HCT116 (cell line): ENCODE measurements around the gene RBM44. TPM values are rescaled to one million over a fixed set of nuclear protein-coding genes. Genes with fewer than 3 reads are reported as not detected.

Source experiments
- ATAC-seq: fragments of 200-7000 bp; cut with Tn5 transposase; 2 replicates; pipeline ENCODE4 v1.9.1; 2020; ENCODE audit warnings: mild to moderate bottlenecking, moderate library complexity
- BruUV-seq: library from RNA; stranded (reverse); fragments of 400-500 nt; replicated peaks from 2 replicates; lab custom pipeline; 2021; lab: Mats Ljungman, UMichigan
- CTCF ChIA-PET: fragments of 300-600 bp; sonication (Branson Sonifier 250); formaldehyde crosslinking; loops from one replicate; lab custom pipeline; 2021; ENCODE audit warnings: antibody characterized with exemption; lab: Charles Lee
- POLR2A ChIA-PET: fragments of 300-600, 350-600 bp; sonication (Branson Sonifier 250); formaldehyde crosslinking; loops from one replicate; lab custom pipeline; 2021; ENCODE audit warnings: antibody characterized with exemption; lab: Charles Lee
- RAD21 ChIA-PET, 2 experiments: fragments of 300-600 bp; sonication (Branson Sonifier 250); formaldehyde crosslinking; loops; one replicate each; lab custom pipeline; 2023; ENCODE audit warnings: low total read pairs in 2 of 2; ENCODE audit not compliant: uncharacterized antibody in 2 of 2, unreplicated experiment in 2 of 2, low non-redundant PET in 1 of 2; lab: Charles Lee
- DNase-seq: peaks from one replicate; pipeline ENCODE4 v3.0.0-alpha.2; 2010; ENCODE audit warnings: low read depth, low spot score
- H2AFZ ChIP-seq: fragments of 200-600 bp; shearing (Covaris generic), sonication (generic); 2 replicates; pipeline ENCODE4 v1.6.1; 2017; ENCODE audit warnings: low read depth, mixed run types, mixed read lengths, antibody characterized with exemption, low read length; ENCODE audit not compliant: poor library complexity, severe bottlenecking
- H3K27ac ChIP-seq: 2 replicates; pipeline ENCODE4 v1.5.1; 2012; ENCODE audit warnings: low read depth, low read length
- H3K27me3 ChIP-seq: fragments of 200-600 bp; sonication (generic); 2 replicates; pipeline ENCODE4 v1.6.1; 2016; ENCODE audit warnings: mixed run types, low read length, mixed read lengths; ENCODE audit not compliant: insufficient read depth
- H3K36me3 ChIP-seq, 2 experiments: fragments of 200-500 bp in 1 of 2; fragments of 200-600 bp in 1 of 2; sonication (Bioruptor generic) in 1 of 2; sonication (generic) in 1 of 2; 2 replicates each; pipeline versions ENCODE4 v1.5.1 to v1.6.1; 2014 to 2016; ENCODE audit warnings: low read length in 2 of 2, inconsistent platforms in 1 of 2, mixed read lengths in 1 of 2, mixed run types in 1 of 2; ENCODE audit not compliant: insufficient read depth in 2 of 2, control insufficient read depth in 1 of 2
- H3K4me1 ChIP-seq, 2 experiments: fragments of 200-600 bp in 1 of 2; sonication (generic) in 1 of 2; 2 replicates each; pipeline versions ENCODE4 v1.5.1 to v1.6.1; 2012 to 2017; ENCODE audit warnings: low read length in 2 of 2, inconsistent platforms in 1 of 2, mild to moderate bottlenecking in 1 of 2, mixed read lengths in 1 of 2, mixed run types in 1 of 2, moderate library complexity in 1 of 2; ENCODE audit not compliant: insufficient read depth in 2 of 2, control insufficient read depth in 1 of 2
- H3K4me2 ChIP-seq: fragments of 200-600 bp; sonication (generic); 2 replicates; pipeline ENCODE4 v1.6.1; 2017; ENCODE audit warnings: mixed run types, low read length, mixed read lengths
- H3K4me3 ChIP-seq, 2 experiments: fragments of 200-600 bp in 1 of 2; sonication (generic) in 1 of 2; replicated peaks in 1 of 2; 2 replicates each; pipeline ENCODE4 v1.5.1; 2011 to 2016; ENCODE audit warnings: low read length in 2 of 2, control low read depth in 1 of 2, low read depth in 1 of 2, mild to moderate bottlenecking in 1 of 2, mixed read lengths in 1 of 2, mixed run types in 1 of 2
- H3K79me2 ChIP-seq: fragments of 200-600 bp; sonication (generic); 2 replicates; pipeline ENCODE4 v1.6.1; 2017; ENCODE audit warnings: mild to moderate bottlenecking, mixed run types, low read length, moderate library complexity, mixed read lengths; ENCODE audit not compliant: insufficient read depth
- H3K9ac ChIP-seq: fragments of 200-600 bp; sonication (generic); 2 replicates; pipeline ENCODE4 v1.6.1; 2016; ENCODE audit warnings: low read length, mixed read lengths
- H3K9me2 ChIP-seq: fragments of 200-600 bp; sonication (generic), shearing (Covaris generic); 2 replicates; pipeline ENCODE4 v1.6.1; 2017; ENCODE audit warnings: mixed run types, mild to moderate bottlenecking, moderate library complexity; ENCODE audit not compliant: insufficient read depth
- H3K9me3 ChIP-seq, 2 experiments: fragments of 200-500 bp in 1 of 2; fragments of 200-600 bp in 1 of 2; sonication (Bioruptor generic) in 1 of 2; sonication (generic) in 1 of 2; 2 replicates each; pipeline ENCODE4 v1.6.1; 2014 to 2017; ENCODE audit warnings: low read length in 2 of 2, mixed read lengths in 2 of 2, inconsistent platforms in 1 of 2, low read depth in 1 of 2, mild to moderate bottlenecking in 1 of 2, mixed run types in 1 of 2, moderate library complexity in 1 of 2; ENCODE audit not compliant: control insufficient read depth in 1 of 2, insufficient read depth in 1 of 2
- H4K20me1 ChIP-seq: fragments of 200-600 bp; sonication (generic), shearing (Covaris generic); 2 replicates; pipeline ENCODE4 v1.6.1; 2017; ENCODE audit warnings: mixed run types, mild to moderate bottlenecking, moderate library complexity; ENCODE audit not compliant: insufficient read depth
- ATF3 ChIP-seq: IDR thresholded peaks from 2 replicates; pipeline ENCODE4 v1.6.1; 2012
- ELF1 ChIP-seq: IDR thresholded peaks from 2 replicates; pipeline ENCODE4 v1.6.1; 2012; ENCODE audit warnings: low read depth, borderline replicate concordance
- EZH2 ChIP-seq: fragments of 200-600 bp; sonication (generic); IDR thresholded peaks from 2 replicates; pipeline ENCODE4 v1.6.1; 2017; ENCODE audit warnings: antibody characterized with exemption, mixed run types
- EZH2phosphoT487 ChIP-seq: fragments of 200-600 bp; IDR thresholded peaks from 2 replicates; pipeline ENCODE4 v1.6.1; 2018; ENCODE audit warnings: antibody characterized with exemption, borderline replicate concordance
- FOSL1 ChIP-seq: IDR thresholded peaks from 2 replicates; pipeline ENCODE4 v1.6.1; 2012; ENCODE audit warnings: low read depth
- POLR2A ChIP-seq: IDR thresholded peaks from 2 replicates; pipeline ENCODE4 v1.7.0; 2011; ENCODE audit warnings: borderline replicate concordance; ENCODE audit not compliant: insufficient read depth, insufficient read length; ENCODE audit errors: extremely low read depth
- SIN3A ChIP-seq: IDR thresholded peaks from 2 replicates; pipeline ENCODE4 v1.6.1; 2012; ENCODE audit warnings: low read depth
- SRF ChIP-seq: IDR thresholded peaks from 2 replicates; pipeline ENCODE4 v1.6.1; 2012; ENCODE audit warnings: low read depth
- YY1 ChIP-seq: IDR thresholded peaks from 2 replicates; pipeline ENCODE4 v1.6.1; 2011; ENCODE audit warnings: low read length, low read depth, moderate library complexity, mild to moderate bottlenecking; ENCODE audit not compliant: insufficient replicate concordance; ENCODE audit errors: extremely low read depth
- ZBTB33 ChIP-seq: IDR thresholded peaks from 2 replicates; pipeline ENCODE4 v1.6.1; 2011; ENCODE audit warnings: mild to moderate bottlenecking, low read length, moderate library complexity; ENCODE audit not compliant: insufficient replicate concordance; ENCODE audit errors: extremely low read depth
- ZNF274 ChIP-seq: fragments of 200-500 bp; sonication (Bioruptor generic); IDR thresholded peaks from 2 replicates; pipeline ENCODE4 v1.6.1; 2014; ENCODE audit warnings: mild to moderate bottlenecking, low read depth, low read length, inconsistent platforms
- intact Hi-C: fragments of 100-400 bp; cut with micrococcal nuclease; formaldehyde crosslinking; loops from 2 replicates; pipeline ENCODE4 v1.10.0; 2022
- total RNA-seq: library from RNA; stranded (reverse); gene quantifications from one replicate; pipeline ENCODE4 v1.2.1, GENCODE V29; 2021; ENCODE audit not compliant: unreplicated experiment
- TF ChIP-seq, protein P1 (sequence below), 3 experiments: fragments of 200-600 bp in 1 of 3; sonication (generic) in 1 of 3; IDR thresholded peaks in 2 of 3; conservative IDR thresholded peaks in 1 of 3; 2 replicates each; pipeline ENCODE4 v1.5.1; 2012 to 2017; ENCODE audit warnings: low read depth in 2 of 3, low read length in 2 of 3, antibody characterized with exemption in 1 of 3, borderline replicate concordance in 1 of 3, control low read depth in 1 of 3, mild to moderate bottlenecking in 1 of 3, mixed read lengths in 1 of 3, mixed run types in 1 of 3, moderate library complexity in 1 of 3; ENCODE audit not compliant: insufficient read depth in 1 of 3

The RBM44 gene
- total RNA-seq, 1 experiment from 2014 or later, result 0.54 TPM

DNA sequence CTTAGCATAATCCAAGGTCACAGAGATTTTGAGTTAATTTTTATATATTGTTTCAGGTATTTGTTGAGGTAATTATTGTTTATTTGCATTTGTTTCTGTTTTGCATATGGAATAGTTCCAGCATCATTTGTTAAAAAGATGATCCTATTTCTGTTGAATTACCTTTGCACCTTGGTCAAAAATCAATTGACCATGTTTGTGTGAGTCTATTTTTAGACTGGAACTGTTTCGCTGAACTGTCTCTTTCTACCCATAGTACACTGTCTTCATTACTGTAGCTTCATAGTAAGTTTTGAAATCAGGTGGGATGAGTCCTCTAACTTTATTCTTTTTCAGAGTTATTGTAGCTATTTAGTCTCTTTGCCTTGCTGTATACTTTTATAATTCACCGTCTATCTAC, 31.9 kb downstream of the RBM44 start:
- RAD21 ChIA-PET, result no interaction called here
- DNase-seq, result no peak
- H3K9me3 ChIP-seq, result no peaks in the 10 kb centered on the region
- no peaks in the 10 kb centered on the region for H3K4me1 ChIP-seq
- TF ChIP-seq EZH2, result no peak
- TF ChIP-seq, protein P1, sequence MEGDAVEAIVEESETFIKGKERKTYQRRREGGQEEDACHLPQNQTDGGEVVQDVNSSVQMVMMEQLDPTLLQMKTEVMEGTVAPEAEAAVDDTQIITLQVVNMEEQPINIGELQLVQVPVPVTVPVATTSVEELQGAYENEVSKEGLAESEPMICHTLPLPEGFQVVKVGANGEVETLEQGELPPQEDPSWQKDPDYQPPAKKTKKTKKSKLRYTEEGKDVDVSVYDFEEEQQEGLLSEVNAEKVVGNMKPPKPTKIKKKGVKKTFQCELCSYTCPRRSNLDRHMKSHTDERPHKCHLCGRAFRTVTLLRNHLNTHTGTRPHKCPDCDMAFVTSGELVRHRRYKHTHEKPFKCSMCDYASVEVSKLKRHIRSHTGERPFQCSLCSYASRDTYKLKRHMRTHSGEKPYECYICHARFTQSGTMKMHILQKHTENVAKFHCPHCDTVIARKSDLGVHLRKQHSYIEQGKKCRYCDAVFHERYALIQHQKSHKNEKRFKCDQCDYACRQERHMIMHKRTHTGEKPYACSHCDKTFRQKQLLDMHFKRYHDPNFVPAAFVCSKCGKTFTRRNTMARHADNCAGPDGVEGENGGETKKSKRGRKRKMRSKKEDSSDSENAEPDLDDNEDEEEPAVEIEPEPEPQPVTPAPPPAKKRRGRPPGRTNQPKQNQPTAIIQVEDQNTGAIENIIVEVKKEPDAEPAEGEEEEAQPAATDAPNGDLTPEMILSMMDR (IDR thresholded peaks at IDR 0.05 in 2 of 3, conservative IDR thresholded peaks at IDR 0.05 in 1 of 3; ENCODE audit: borderline replicate concordance in 1 of 3, insufficient read depth in 1 of 3, low read depth in 2 of 3, low read length in 2 of 3), result no peak
- TF ChIP-seq ZNF274, result no peak
- TF ChIP-seq FOSL1, result no peak
- TF ChIP-seq SRF, result no peak
- TF ChIP-seq YY1, result no peak
- no peak for TF ChIP-seq ELF1
- TF ChIP-seq, all 23 proteins: peak for 0
- no peak for ATAC-seq
- Histone ChIP-seq H3K79me2 (no peaks in the 10 kb centered on the region), H3K27ac (no peak overlapping the region), H3K27me3 (no peaks in the 10 kb centered on the region), H4K20me1 (no peaks in the 10 kb centered on the region), H2AFZ (no peak overlapping the region), H3K36me3 (no peaks in the 10 kb centered on the region), H3K4me3 (no peak overlapping the region), H3K9ac (no peak overlapping the region), H3K9me2 (no peaks in the 10 kb centered on the region), H3K4me2 (no peak overlapping the region)
- ChIA-PET POLR2A (no interaction called here), CTCF (no interaction called here)
- no TSS peak for BruUV-seq
- intact Hi-C loops, result no loop called here

- Histone ChIP-seq H3K27ac (no peak overlapping the region), H3K9me2 (no peaks in the 10 kb centered on the region), H3K27me3 (no peaks in the 10 kb centered on the region), H3K79me2 (no peaks in the 10 kb centered on the region)
- RAD21 ChIA-PET, result no interaction called here
- DNase-seq, result no peak
- BruUV-seq, result no TSS peak
- TF ChIP-seq ZBTB33 (no peak), POLR2A (no peak), SIN3A (no peak), EZH2phosphoT487 (no peak), FOSL1 (no peak), ATF3 (no peak), SRF (no peak)
- TF ChIP-seq, all 23 proteins: peak for 0
- CTCF ChIA-PET, result no interaction called here
- intact Hi-C loops, result no loop called here
- H3K4me3 ChIP-seq, result no peak overlapping the region
- no peaks in the 10 kb centered on the region for H3K36me3 ChIP-seq
- no peak overlapping the region for H2AFZ ChIP-seq
- POLR2A ChIA-PET, result no interaction called here
- H4K20me1 ChIP-seq, result no peaks in the 10 kb centered on the region
- no peaks in the 10 kb centered on the region for H3K4me1 ChIP-seq
- H3K9me3 ChIP-seq, result no peaks in the 10 kb centered on the region
- no peak overlapping the region for H3K9ac ChIP-seq
- no peak for ATAC-seq
- no peak overlapping the region for H3K4me2 ChIP-seq
These were observed 35.0 kb downstream of the RBM44 start for GRCh38 chr2:237833546-237833945.
